ENCODE results near the gene PAM.

GRCh38 chr5:102975457-102976182, 220.5 kb downstream of the PAM start:
- TF ChIP-seq CTCF (IDR thresholded peaks at IDR 0.05): no peak
- TF ChIP-seq POLR2A (IDR thresholded peaks at IDR 0.05): no peak

All from testis (tissue), 2 donors.